DMS114 treated with DMSO at 0.1 percent for 48 hours (cell line): ENCODE data around the gene IMPDH2.
A peak's percentile ranks its signal among the peaks of the same experiment; 100 is the strongest.

ENCODE experiments used
- DNase-seq: peaks from one replicate; lab custom pipeline; 2025; ENCODE audit not compliant: unreplicated experiment; lab: John Stamatoyannopoulos, UW

Gene IMPDH2

GRCh38 chr3:49028673-49029562, at the start of gene IMPDH2:
IMPDH2 (minus strand) TSS chr3:49029398; CDS start chr3:49029350, 48 bp downstream.
- DNase-seq = peak; percentile 78

- DNase-seq = no peak
Measured at GRCh38 chr3:49076646-49077045, 47.4 kb upstream of the IMPDH2 start.

GRCh38 chr3:49076116-49076515, 46.9 kb upstream of the IMPDH2 start:
- no peak for DNase-seq

- DNase-seq = no peak
Measured at GRCh38 chr3:49058011-49058410, 28.8 kb upstream of the IMPDH2 start.

- DNase-seq = no peak
Measured at GRCh38 chr3:49057268-49057667, 28.1 kb upstream of the IMPDH2 start.

- DNase-seq = no peak
Measured at GRCh38 chr3:49054344-49054862, 25.2 kb upstream of the IMPDH2 start.

GRCh38 chr3:49053543-49053942, 24.3 kb upstream of the IMPDH2 start:
- no peak for DNase-seq

- DNase-seq = no peak
Measured at GRCh38 chr3:49035281-49035680, 6.1 kb upstream of the IMPDH2 start.

- no peak for DNase-seq
Measured at GRCh38 chr3:49034650-49035049, 5.5 kb upstream of the IMPDH2 start.

GRCh38 chr3:49032646-49033304, 3.6 kb upstream of the IMPDH2 start:
- DNase-seq = no peak

GRCh38 chr3:49030321-49030720, 1.1 kb upstream of the IMPDH2 start:
- no peak for DNase-seq

- no peak for DNase-seq
Measured at GRCh38 chr3:49029563-49029884, 326 bp upstream of the IMPDH2 start.

- DNase-seq = no peak
Measured at GRCh38 chr3:49028298-49028672, 913 bp downstream of the IMPDH2 start.

- no peak for DNase-seq
Measured at GRCh38 chr3:49027634-49028033, 1.6 kb downstream of the IMPDH2 start.

- no peak for DNase-seq
Measured at GRCh38 chr3:49026536-49026935, 2.7 kb downstream of the IMPDH2 start.

- DNase-seq = no peak
Measured at GRCh38 chr3:49025793-49026520, 3.2 kb downstream of the IMPDH2 start.

GRCh38 chr3:49025005-49025792, 4.0 kb downstream of the IMPDH2 start:
- DNase-seq = no peak

- no peak for DNase-seq
Measured at GRCh38 chr3:49024449-49024848, 4.7 kb downstream of the IMPDH2 start.

- no peak for DNase-seq
Measured at GRCh38 chr3:49023775-49024174, 5.4 kb downstream of the IMPDH2 start.

- no peak for DNase-seq
Measured at GRCh38 chr3:49022688-49023171, 6.5 kb downstream of the IMPDH2 start.
